DOHH2 (cell line): ENCODE measurements around the gene DHH.

Experiments
- H3F3A ChIP-seq: fragments of 200-600 bp; sonication (generic), shearing (Covaris generic); 2 replicates; pipeline ENCODE4 v1.6.0; 2016; ENCODE audit warnings: antibody characterized with exemption, mild to moderate bottlenecking; ENCODE audit not compliant: control insufficient read depth, insufficient read depth
- H3K27ac ChIP-seq: fragments of 200-600 bp; sonication (generic); 2 replicates; pipeline ENCODE4 v1.5.1; 2014; ENCODE audit warnings: low read depth, mild to moderate bottlenecking, low read length, moderate library complexity
- H3K27me3 ChIP-seq: fragments of 200-600 bp; sonication (generic); 2 replicates; pipeline ENCODE4 v1.6.1; 2014; ENCODE audit warnings: mild to moderate bottlenecking, low read length, mixed read lengths; ENCODE audit not compliant: control insufficient read depth
- H3K36me3 ChIP-seq: fragments of 200-600 bp; sonication (generic); 2 replicates; pipeline ENCODE4 v1.6.1; 2014; ENCODE audit warnings: mild to moderate bottlenecking, low read length, moderate library complexity, mixed read lengths; ENCODE audit not compliant: control insufficient read depth
- H3K4me1 ChIP-seq: fragments of 200-600 bp; sonication (generic); 2 replicates; pipeline ENCODE4 v1.6.1; 2014; ENCODE audit warnings: mild to moderate bottlenecking, low read length, mixed read lengths; ENCODE audit not compliant: control insufficient read depth
- H3K4me2 ChIP-seq: fragments of 200-600 bp; sonication (generic); 2 replicates; pipeline ENCODE4 v1.6.0; 2014; ENCODE audit warnings: mild to moderate bottlenecking, low read length, moderate library complexity
- H3K4me3 ChIP-seq: fragments of 200-600 bp; sonication (generic); 2 replicates; pipeline ENCODE4 v1.5.1; 2014; ENCODE audit warnings: mild to moderate bottlenecking, low read length, mixed read lengths
- H3K79me2 ChIP-seq: fragments of 200-600 bp; sonication (generic); 2 replicates; pipeline ENCODE4 v1.6.1; 2014; ENCODE audit warnings: mild to moderate bottlenecking, low read length, mixed read lengths; ENCODE audit not compliant: control insufficient read depth
- H3K9me2 ChIP-seq: fragments of 200-600 bp; sonication (generic); replicated peaks from 2 replicates; pipeline ENCODE4 v1.6.1; 2014; ENCODE audit warnings: mild to moderate bottlenecking, low read length, mixed read lengths; ENCODE audit not compliant: control insufficient read depth
- H3K9me3 ChIP-seq: fragments of 200-600 bp; sonication (generic); 2 replicates; pipeline ENCODE4 v1.6.1; 2014; ENCODE audit warnings: antibody characterized with exemption, low read length, mixed read lengths; ENCODE audit not compliant: control insufficient read depth, insufficient read depth
- H4K20me1 ChIP-seq: fragments of 200-600 bp; sonication (generic); 2 replicates; pipeline ENCODE4 v1.6.0; 2014; ENCODE audit warnings: low read depth, mild to moderate bottlenecking, antibody characterized with exemption, low read length, moderate library complexity; ENCODE audit not compliant: control insufficient read depth, insufficient read depth
- CTCF ChIP-seq: fragments of 200-600 bp; sonication (generic); IDR thresholded peaks from one replicate; pipeline ENCODE4 v1.5.1; 2014; ENCODE audit warnings: antibody characterized with exemption, mild to moderate bottlenecking, low read depth, low read length; ENCODE audit not compliant: poor library complexity, severe bottlenecking
- EZH2phosphoT487 ChIP-seq: fragments of 200-600 bp; sonication (generic); IDR thresholded peaks from 2 replicates; pipeline ENCODE4 v1.6.1; 2017; ENCODE audit warnings: borderline replicate concordance, mild to moderate bottlenecking, antibody characterized with exemption, low read length, moderate library complexity, mixed read lengths

DHH gene

GRCh38 chr12:49094975-49095365 lies 369 bp upstream of the DHH start:
- H3F3A ChIP-seq: no peaks in the 10 kb centered on the region
- no peak overlapping the region for H3K4me2 ChIP-seq
- H3K27me3 ChIP-seq: peaks cover 58% of the 10 kb centered on the region
- H3K36me3 ChIP-seq: no peaks in the 10 kb centered on the region
- H3K4me3 ChIP-seq: no peak overlapping the region
- H3K4me1 ChIP-seq: peaks cover 20% of the 10 kb centered on the region
- no peak overlapping the region for H3K27ac ChIP-seq
- H4K20me1 ChIP-seq: 0 out of 2 replicates have a peak, but pooled peaks cover 2% of the 10 kb centered on the region
- TF ChIP-seq EZH2phosphoT487: no peak
- no peak for TF ChIP-seq CTCF
- no peaks in the 10 kb centered on the region for H3K9me2 ChIP-seq
- no peaks in the 10 kb centered on the region for H3K9me3 ChIP-seq
- no peaks in the 10 kb centered on the region for H3K79me2 ChIP-seq

- Histone ChIP-seq H3F3A (no peaks in the 10 kb centered on the region), H3K9me2 (no peaks in the 10 kb centered on the region), H3K4me1 (peaks cover 25% of the 10 kb centered on the region), H3K9me3 (no peaks in the 10 kb centered on the region), H3K27ac (no peak overlapping the region), H4K20me1 (0 out of 2 replicates have a peak, but pooled peaks cover 2% of the 10 kb centered on the region), H3K27me3 (peaks cover 69% of the 10 kb centered on the region), H3K36me3 (no peaks in the 10 kb centered on the region), H3K4me2 (no peak overlapping the region), H3K4me3 (no peak overlapping the region), H3K79me2 (no peaks in the 10 kb centered on the region)
- TF ChIP-seq EZH2phosphoT487: no peak
- no peak for TF ChIP-seq CTCF
Observed at GRCh38 chr12:49093792-49094159, 825 bp downstream of the DHH start.

GRCh38 chr12:49092816-49093406 lies 1.7 kb downstream of the DHH start:
- Histone ChIP-seq H3K4me3 (no peak overlapping the region), H3K9me3 (no peaks in the 10 kb centered on the region), H3K4me2 (no peak overlapping the region), H3K36me3 (no peaks in the 10 kb centered on the region), H3K4me1 (peaks cover 34% of the 10 kb centered on the region), H3K79me2 (no peaks in the 10 kb centered on the region), H3K27ac (no peak overlapping the region), H3K9me2 (no peaks in the 10 kb centered on the region), H3K27me3 (peaks cover 74% of the 10 kb centered on the region), H4K20me1 (0 out of 2 replicates have a peak, but pooled peaks cover 2% of the 10 kb centered on the region), H3F3A (no peaks in the 10 kb centered on the region)
- TF ChIP-seq CTCF: no peak
- no peak for TF ChIP-seq EZH2phosphoT487
